GM19372 (cell line): ENCODE data around the gene IFT74.

Source experiments
- ATAC-seq: cut with Tn5 transposase; IDR thresholded peaks from one replicate; pipeline ENCODE4 v1.9.1; 2021; ENCODE audit warnings: mild to moderate bottlenecking, low read depth, moderate library complexity; ENCODE audit not compliant: unreplicated experiment

IFT74 gene

GRCh38 chr9:26973989-26974388 lies 17.8 kb downstream of the IFT74 start:
- no peak for ATAC-seq

GRCh38 chr9:26974927-26975326 lies 18.7 kb downstream of the IFT74 start:
- no peak for ATAC-seq

- ATAC-seq = no peak
These were observed 19.8 kb downstream of the IFT74 start for GRCh38 chr9:26975728-26976707.

- no peak for ATAC-seq
These were observed 27.1 kb downstream of the IFT74 start for GRCh38 chr9:26983340-26983739.

DNA sequence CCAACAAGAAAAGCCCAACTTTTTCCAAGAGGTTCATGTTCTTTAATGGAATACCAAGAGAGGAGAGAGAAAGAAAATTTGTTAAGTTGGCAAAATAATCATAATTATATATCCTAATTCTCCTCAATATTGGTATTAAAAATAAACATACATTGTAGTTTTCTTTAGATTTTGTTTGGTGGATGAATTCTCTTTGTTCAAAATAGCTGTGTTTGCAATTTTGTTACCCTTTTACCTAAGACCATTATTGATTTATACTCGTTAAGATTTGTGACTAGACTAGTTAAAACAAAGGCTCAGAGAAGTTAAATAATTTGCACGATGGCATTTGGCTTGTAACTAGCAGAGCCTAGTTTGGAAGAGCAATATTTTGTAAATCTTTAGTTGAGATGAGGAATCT lies 39.6 kb downstream of the IFT74 start:
- ATAC-seq = no peak

- ATAC-seq = no peak
These were observed 47.3 kb downstream of the IFT74 start for GRCh38 chr9:27003426-27004077.

DNA sequence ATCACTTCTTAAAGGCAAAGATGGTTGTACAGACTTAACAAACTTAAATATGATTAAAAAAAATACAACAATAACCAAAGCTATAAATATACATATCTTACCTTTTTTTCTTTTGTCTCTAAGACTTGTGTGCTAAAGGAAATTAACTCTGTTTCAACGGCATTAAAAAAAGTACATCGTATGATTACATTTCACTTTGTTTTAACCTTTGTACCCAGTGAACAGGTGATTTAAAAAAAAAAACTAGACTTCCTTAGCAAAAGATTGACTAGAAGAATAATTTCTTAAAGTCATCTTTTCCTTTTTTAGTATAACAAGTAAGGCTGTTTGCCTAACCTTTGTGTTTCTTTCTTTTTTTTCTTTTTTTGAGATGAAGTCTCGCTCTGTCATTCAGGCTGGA lies 49.3 kb downstream of the IFT74 start, which contains the start of gene LRRC19:
Gene LRRC19, minus strand, starts transcription at position 182 of the 400 bp plus-strand sequence. CDS start 5,978 bp downstream, outside the sequence.
- ATAC-seq = no peak

GRCh38 chr9:27019589-27019988 lies 63.4 kb downstream of the IFT74 start:
- ATAC-seq = no peak

DNA sequence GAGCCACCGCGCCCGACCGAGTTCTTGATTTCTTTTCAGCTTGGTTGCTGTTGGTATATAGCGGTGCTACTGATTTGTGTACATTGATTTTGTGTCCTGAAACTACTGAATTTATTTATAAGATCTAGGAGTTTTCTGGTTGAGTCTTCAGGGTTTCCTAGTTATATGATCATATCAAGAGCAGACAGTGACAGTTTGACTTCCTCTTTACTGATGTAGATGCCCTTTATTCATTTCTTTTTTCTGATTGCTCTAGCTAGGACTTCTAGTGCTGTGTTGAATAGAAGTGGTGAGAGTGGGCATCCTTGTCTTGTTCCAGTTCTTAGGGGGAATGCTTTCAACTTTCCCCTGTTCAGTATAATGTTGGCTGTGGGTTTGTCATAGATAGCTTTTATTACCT lies 66.7 kb downstream of the IFT74 start:
- no peak for ATAC-seq

GRCh38 chr9:27029186-27029585 lies 73.0 kb downstream of the IFT74 start:
- ATAC-seq = no peak

GRCh38 chr9:27033815-27034403 lies 77.7 kb downstream of the IFT74 start:
- peak; percentile 79 for ATAC-seq

GRCh38 chr9:27037499-27037898 lies 81.3 kb downstream of the IFT74 start:
- no peak for ATAC-seq

DNA sequence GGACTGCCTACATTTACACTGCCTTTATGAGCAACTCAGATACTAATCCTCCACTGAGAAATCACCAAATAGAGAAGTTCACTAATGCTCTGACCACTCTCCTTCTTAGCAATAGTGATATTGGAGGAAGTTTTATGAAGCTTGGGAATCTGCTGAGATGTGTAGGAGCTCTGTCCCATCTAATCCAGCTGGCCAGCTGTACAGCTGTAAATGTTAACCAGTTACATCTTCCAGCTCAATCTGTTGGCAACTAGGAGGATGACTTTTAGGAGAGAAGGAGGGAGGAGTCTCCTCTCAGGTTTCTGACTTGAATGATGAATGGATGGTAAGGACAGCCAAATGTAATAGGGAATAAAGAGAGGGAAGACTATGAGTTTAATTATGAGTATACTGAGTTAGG lies 85.5 kb downstream of the IFT74 start:
- no peak for ATAC-seq

DNA sequence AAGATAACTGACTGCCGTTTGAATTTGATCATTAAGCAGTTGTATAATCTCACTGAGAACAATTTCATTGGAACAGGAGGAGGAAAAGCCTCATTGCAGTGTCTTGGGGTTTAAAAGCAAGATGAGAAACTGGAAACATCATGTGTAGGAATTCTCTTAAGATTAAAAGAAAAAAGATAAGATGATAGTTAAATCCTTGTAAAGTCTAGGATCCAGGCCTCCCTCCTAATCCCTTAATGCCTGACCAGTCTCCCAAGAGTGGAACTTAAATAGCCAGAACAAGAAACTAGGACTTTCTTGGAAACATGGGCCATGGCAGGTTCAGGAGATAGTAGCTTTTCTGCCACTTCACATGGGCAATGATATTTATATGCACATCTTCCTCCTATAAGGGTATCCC lies 86.3 kb downstream of the IFT74 start:
- no peak for ATAC-seq

DNA sequence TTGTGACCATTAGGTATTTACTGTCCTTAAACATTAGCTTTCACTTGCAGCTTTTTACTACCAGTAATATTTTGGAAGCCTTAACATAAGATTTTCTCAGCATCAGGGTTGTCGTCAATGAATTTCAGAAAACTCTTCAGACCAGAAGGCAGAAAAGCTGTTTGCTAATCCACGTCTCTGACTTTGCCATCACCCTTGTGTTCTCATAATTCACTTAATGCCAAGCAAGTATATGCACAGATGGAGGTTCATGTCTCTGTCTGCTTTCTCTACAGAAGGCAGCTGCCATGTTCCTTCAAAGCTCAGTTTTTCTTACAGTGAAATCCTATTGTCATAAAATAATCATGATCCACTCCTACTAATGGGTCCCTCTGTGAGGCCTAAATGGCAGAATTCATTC lies 87.0 kb downstream of the IFT74 start:
- no peak for ATAC-seq

- no peak for ATAC-seq
These were observed 90.9 kb downstream of the IFT74 start for GRCh38 chr9:27047136-27047535.

DNA sequence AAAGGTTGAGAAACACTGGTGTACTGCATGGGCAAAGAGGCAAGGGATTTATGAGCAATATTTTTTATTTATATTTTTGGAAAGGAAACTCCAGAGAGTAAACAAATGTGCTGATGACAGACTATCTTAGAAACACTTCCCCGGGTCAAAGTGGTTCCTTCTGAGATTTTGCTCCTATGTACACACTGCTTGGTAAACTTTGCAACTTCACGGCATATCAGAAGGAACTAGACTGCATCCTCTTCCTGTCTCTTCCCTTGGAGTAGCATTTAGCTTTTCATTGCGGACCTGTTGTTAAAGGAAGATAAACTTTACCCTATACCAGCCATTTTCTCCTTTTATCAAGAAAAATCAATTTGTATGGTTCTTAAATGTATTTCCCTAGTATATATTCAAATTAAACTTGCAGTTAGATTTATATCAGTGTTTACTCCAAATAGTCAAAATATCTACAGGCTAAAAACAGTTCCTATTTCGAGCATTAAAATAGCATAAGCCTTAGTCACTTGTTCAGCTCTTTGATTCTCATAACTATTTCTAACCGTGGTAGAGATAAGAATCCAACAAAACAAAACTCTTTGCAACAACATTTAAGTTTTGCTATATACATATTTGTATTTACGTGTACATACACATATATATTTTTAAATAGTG lies 97.3 kb downstream of the IFT74 start:
- ATAC-seq = no peak

- ATAC-seq = no peak
These were observed 97.9 kb downstream of the IFT74 start for GRCh38 chr9:27054125-27054524.

DNA sequence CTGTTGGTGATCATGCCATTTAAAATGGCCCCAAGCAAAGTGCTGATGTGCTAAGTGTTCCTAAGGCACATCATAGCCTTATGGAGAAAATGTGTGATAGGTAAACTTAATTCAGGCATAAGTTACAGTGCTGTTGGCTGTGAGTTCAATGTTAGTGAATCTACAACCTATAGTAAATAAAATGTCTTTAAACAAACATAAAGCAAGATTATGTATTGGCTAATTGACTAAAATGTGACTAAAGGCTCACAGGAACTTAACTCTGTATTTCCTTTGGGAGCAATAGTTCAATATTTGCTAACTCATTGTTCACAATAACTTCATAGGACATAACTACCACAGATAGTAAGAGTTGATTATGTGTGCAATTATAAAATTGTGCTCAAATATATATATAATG lies 98.6 kb downstream of the IFT74 start:
- no peak for ATAC-seq

DNA sequence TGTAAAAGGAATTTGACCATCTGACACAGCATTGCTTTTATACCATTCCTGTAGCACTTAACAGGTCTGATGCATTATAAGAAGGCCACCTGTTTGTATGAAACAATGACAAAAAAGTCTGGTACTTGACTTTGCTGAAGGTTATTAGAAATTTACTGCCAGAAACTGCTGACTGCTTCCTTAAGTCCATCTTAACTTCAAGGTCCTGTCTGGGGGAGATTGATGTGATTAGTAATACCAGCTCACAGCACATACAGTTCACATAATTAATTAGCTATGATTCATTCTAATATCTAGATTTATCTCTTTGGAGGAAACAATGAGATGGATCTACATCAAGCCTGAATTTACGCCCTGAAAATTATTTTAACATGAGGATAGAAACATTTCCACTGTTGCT lies 103.2 kb downstream of the IFT74 start:
- ATAC-seq = no peak

- no peak for ATAC-seq
These were observed 103.7 kb downstream of the IFT74 start for GRCh38 chr9:27059907-27060306.
